IMR-90 (cell line): Measurements from ENCODE around the gene KCNQ5.

ENCODE experiments used
- BHLHE40 ChIP-seq: fragments of 150-350 bp; IDR thresholded peaks from 2 replicates; pipeline ENCODE4 v1.6.1; 2016; ENCODE audit warnings: mild to moderate bottlenecking, low read depth, low read length
- CHD1 ChIP-seq: IDR thresholded peaks from 2 replicates; pipeline ENCODE4 v1.6.1; 2012; ENCODE audit warnings: low read depth, low read length, improper control_type of control experiment
- CTCF ChIP-seq: conservative IDR thresholded peaks from 2 replicates; pipeline ENCODE4 v1.5.1; 2012; ENCODE audit warnings: mild to moderate bottlenecking, low read depth, low read length, improper control_type of control experiment
- ELK1 ChIP-seq: fragments of 150-350 bp; IDR thresholded peaks from 2 replicates; pipeline ENCODE4 v1.6.1; 2016; ENCODE audit warnings: low read depth, mild to moderate bottlenecking, low read length, moderate library complexity, borderline replicate concordance
- FOS ChIP-seq: fragments of 150-350 bp; IDR thresholded peaks from 2 replicates; pipeline ENCODE4 v1.6.1; 2016; ENCODE audit warnings: low read depth, low read length
- MAFK ChIP-seq: IDR thresholded peaks from 2 replicates; pipeline ENCODE4 v1.6.1; 2012; ENCODE audit warnings: low read depth, low read length, improper control_type of control experiment
- NFE2L2 ChIP-seq: fragments of 150-350 bp; IDR thresholded peaks from 2 replicates; pipeline ENCODE4 v1.6.1; 2016; ENCODE audit warnings: low read depth, mild to moderate bottlenecking, low read length
- POLR2A ChIP-seq: IDR thresholded peaks from 2 replicates; pipeline ENCODE4 v1.6.1; 2012; ENCODE audit warnings: mild to moderate bottlenecking, low read depth, low read length
- RAD21 ChIP-seq: IDR thresholded peaks from 2 replicates; pipeline ENCODE4 v1.6.1; 2012; ENCODE audit warnings: low read length, improper control_type of control experiment
- RCOR1 ChIP-seq: IDR thresholded peaks from 2 replicates; pipeline ENCODE4 v1.6.1; 2012; ENCODE audit warnings: mild to moderate bottlenecking, low read length, improper control_type of control experiment; ENCODE audit not compliant: insufficient replicate concordance
- RFX5 ChIP-seq: IDR thresholded peaks from 2 replicates; pipeline ENCODE4 v1.8.0; 2012; ENCODE audit warnings: low read depth, mild to moderate bottlenecking, low read length, moderate library complexity
- SMC3 ChIP-seq: fragments of 150-350 bp; IDR thresholded peaks from 2 replicates; pipeline ENCODE4 v1.6.1; 2016; ENCODE audit warnings: low read depth, mild to moderate bottlenecking, antibody characterized with exemption, low read length, moderate library complexity
- USF2 ChIP-seq: fragments of 150-350 bp; IDR thresholded peaks from 2 replicates; pipeline ENCODE4 v1.6.1; 2017; ENCODE audit warnings: mild to moderate bottlenecking, antibody characterized with exemption, low read length, low read depth

GRCh38 chr6:72959821-72960220 lies 338.0 kb downstream of the KCNQ5 start:
- TF ChIP-seq FOS (no peak), CTCF (no peak), POLR2A (no peak), RAD21 (no peak), CHD1 (no peak), RFX5 (no peak), USF2 (no peak), SMC3 (no peak), RCOR1 (no peak), MAFK (no peak), NFE2L2 (no peak), ELK1 (no peak), BHLHE40 (no peak)
